GM12873 (cell line): Measurements from ENCODE around the gene SMIM14.

Source experiments
- CTCF ChIP-seq: IDR thresholded peaks from 2 replicates; pipeline ENCODE4 v1.5.1; 2012; ENCODE audit warnings: low read depth, mild to moderate bottlenecking, moderate library complexity, low read length, control low read depth; ENCODE audit not compliant: insufficient read depth; ENCODE audit errors: missing control alignments

The SMIM14 gene

GRCh38 chr4:39524161-39524957 is 114.3 kb downstream of the SMIM14 start:
- TF ChIP-seq CTCF: no peak

- no peak for TF ChIP-seq CTCF
Measured at GRCh38 chr4:39522068-39522467, 116.6 kb downstream of the SMIM14 start.

- no peak for TF ChIP-seq CTCF
Measured at GRCh38 chr4:39521253-39521919, 117.3 kb downstream of the SMIM14 start.

GRCh38 chr4:39518484-39518883 is 120.2 kb downstream of the SMIM14 start:
- no peak for TF ChIP-seq CTCF

GRCh38 chr4:39516407-39516966 is 122.2 kb downstream of the SMIM14 start:
- TF ChIP-seq CTCF: no peak

- no peak for TF ChIP-seq CTCF
Measured at GRCh38 chr4:39514888-39515401, 123.7 kb downstream of the SMIM14 start.

GRCh38 chr4:39510348-39510929 is 128.2 kb downstream of the SMIM14 start:
- no peak for TF ChIP-seq CTCF
